ENCODE measurements around the gene USF3. TPM values are rescaled to one million over a fixed set of nuclear protein-coding genes. Genes with fewer than 3 reads are reported as not detected.

The USF3 gene
- total and polyA plus RNA-seq, 3 donors from 2014 or later, result 8.6 to 25.4 (median 22.7) TPM

- intact Hi-C loops (cut with DNase I; ENCODE audit: low total_unique reads), result no loop called here
- Histone ChIP-seq H3K27me3 (no peaks in the 10 kb centered on the region), H3K36me3 (ENCODE audit: low read depth, missing control alignments) (no peaks in the 10 kb centered on the region), H3K4me3 (no peak overlapping the region), H3K9me3 (no peaks in the 10 kb centered on the region), H3K4me1 (peaks cover 11% of the 10 kb centered on the region), H3K27ac (peak overlapping the region in 1 of 2 donors; percentile 65)
- TF ChIP-seq, protein P1, sequence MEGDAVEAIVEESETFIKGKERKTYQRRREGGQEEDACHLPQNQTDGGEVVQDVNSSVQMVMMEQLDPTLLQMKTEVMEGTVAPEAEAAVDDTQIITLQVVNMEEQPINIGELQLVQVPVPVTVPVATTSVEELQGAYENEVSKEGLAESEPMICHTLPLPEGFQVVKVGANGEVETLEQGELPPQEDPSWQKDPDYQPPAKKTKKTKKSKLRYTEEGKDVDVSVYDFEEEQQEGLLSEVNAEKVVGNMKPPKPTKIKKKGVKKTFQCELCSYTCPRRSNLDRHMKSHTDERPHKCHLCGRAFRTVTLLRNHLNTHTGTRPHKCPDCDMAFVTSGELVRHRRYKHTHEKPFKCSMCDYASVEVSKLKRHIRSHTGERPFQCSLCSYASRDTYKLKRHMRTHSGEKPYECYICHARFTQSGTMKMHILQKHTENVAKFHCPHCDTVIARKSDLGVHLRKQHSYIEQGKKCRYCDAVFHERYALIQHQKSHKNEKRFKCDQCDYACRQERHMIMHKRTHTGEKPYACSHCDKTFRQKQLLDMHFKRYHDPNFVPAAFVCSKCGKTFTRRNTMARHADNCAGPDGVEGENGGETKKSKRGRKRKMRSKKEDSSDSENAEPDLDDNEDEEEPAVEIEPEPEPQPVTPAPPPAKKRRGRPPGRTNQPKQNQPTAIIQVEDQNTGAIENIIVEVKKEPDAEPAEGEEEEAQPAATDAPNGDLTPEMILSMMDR (IDR thresholded peaks at IDR 0.05), result no peak
- no peak for TF ChIP-seq POLR2A (IDR thresholded peaks at IDR 0.05)
- DNase-seq, result no peak
- 87 to 98% methylated on average over 3 of the region's 3 CpGs for whole genome bisulfite sequencing, 2 donors
Measured at GRCh38 chr3:113717818-113718217, 21.4 kb upstream of the USF3 start.

GRCh38 chr3:113717308-113717707 is 20.9 kb upstream of the USF3 start:
- 69 to 71% methylated on average over 3 of the region's 3 CpGs for WGBS, 2 donors
- DNase-seq, result no peak
- Histone ChIP-seq H3K9me3 (no peaks in the 10 kb centered on the region), H3K4me3 (no peak overlapping the region), H3K4me1 (peaks cover 11% of the 10 kb centered on the region), H3K27ac (peak overlapping the region; percentile 28 to 65), H3K36me3 (ENCODE audit: low read depth, missing control alignments) (no peaks in the 10 kb centered on the region), H3K27me3 (no peaks in the 10 kb centered on the region)
- TF ChIP-seq, protein P1 (IDR thresholded peaks at IDR 0.05), result no peak
- no peak for TF ChIP-seq POLR2A (IDR thresholded peaks at IDR 0.05)
- intact Hi-C loops (cut with DNase I; ENCODE audit: low total_unique reads), result no loop called here

DNA sequence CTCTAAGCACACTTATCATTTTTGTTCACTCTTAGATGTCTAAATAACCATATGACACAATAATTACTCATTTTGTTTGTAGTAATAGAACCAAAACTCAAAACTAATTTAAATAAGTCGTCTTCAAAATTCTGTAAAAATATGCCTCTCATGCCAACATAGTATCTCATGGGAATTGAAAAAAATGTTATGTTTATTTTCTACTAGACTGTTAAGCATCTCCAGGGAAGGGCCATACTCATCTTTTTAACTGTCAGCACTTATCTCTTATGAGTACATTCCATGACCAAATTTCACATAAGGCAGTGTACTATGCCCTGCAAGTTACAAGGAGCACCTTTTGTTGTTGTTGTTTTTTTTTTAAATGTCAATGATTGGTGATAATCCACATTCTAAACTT is 18.3 kb upstream of the USF3 start:
- Histone ChIP-seq H3K27ac (no peak overlapping the region), H3K36me3 (ENCODE audit: low read depth, missing control alignments) (no peaks in the 10 kb centered on the region), H3K9me3 (no peaks in the 10 kb centered on the region), H3K4me3 (no peak overlapping the region), H3K4me1 (peaks cover 8% of the 10 kb centered on the region), H3K27me3 (no peaks in the 10 kb centered on the region)
- no peak for TF ChIP-seq POLR2A (IDR thresholded peaks at IDR 0.05)
- TF ChIP-seq, protein P1 (IDR thresholded peaks at IDR 0.05), result no peak
- WGBS, 2 donors, result 32 to 54% methylated on average over 1 of the region's 1 CpG
- DNase-seq, result no peak
- intact Hi-C loops (cut with DNase I; ENCODE audit: low total_unique reads), result no loop called here

- no peaks in the 10 kb centered on the region for H3K36me3 ChIP-seq (ENCODE audit: low read depth, missing control alignments)
- no peak overlapping the region for H3K4me3 ChIP-seq
- 50 to 52% methylated on average over 3 of the region's 3 CpGs for WGBS, 2 donors
- peaks cover 8% of the 10 kb centered on the region for H3K4me1 ChIP-seq
- H3K27ac ChIP-seq, result no peak overlapping the region
- TF ChIP-seq, protein P1 (IDR thresholded peaks at IDR 0.05), result no peak
- TF ChIP-seq POLR2A (IDR thresholded peaks at IDR 0.05), result no peak
- DNase-seq, result no peak
- no peaks in the 10 kb centered on the region for H3K27me3 ChIP-seq
- no peaks in the 10 kb centered on the region for H3K9me3 ChIP-seq
- intact Hi-C loops (cut with DNase I; ENCODE audit: low total_unique reads), result no loop called here
Measured at GRCh38 chr3:113712129-113712528, 15.7 kb upstream of the USF3 start.

DNA sequence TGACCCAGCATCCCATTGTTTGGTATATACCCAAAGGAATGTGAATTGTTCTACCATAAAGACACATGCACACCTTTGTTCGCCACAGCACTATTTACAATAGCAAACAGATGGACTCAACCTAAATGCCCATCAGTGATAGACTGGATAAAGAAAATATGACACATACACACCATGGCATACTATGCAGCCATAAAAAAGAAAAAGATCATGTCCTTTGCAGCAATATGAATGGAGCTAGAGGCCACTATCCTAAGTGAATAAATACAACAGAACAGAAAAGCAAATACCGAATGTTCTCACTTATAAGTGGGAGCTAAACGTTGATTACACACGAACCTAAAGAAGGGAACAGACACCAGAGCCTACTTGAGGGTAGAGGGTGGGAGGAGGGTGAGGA is 11.4 kb upstream of the USF3 start:
- H3K27me3 ChIP-seq, result no peaks in the 10 kb centered on the region
- H3K36me3 ChIP-seq (ENCODE audit: low read depth, missing control alignments), result no peaks in the 10 kb centered on the region
- H3K9me3 ChIP-seq, result no peaks in the 10 kb centered on the region
- intact Hi-C loops (cut with DNase I; ENCODE audit: low total_unique reads), result no loop called here
- H3K4me1 ChIP-seq, result no peaks in the 10 kb centered on the region
- TF ChIP-seq, protein P1 (IDR thresholded peaks at IDR 0.05), result no peak
- no peak for TF ChIP-seq POLR2A (IDR thresholded peaks at IDR 0.05)
- no peak overlapping the region for H3K27ac ChIP-seq
- H3K4me3 ChIP-seq, result no peak overlapping the region
- 87 to 91% methylated on average over 4 of the region's 4 CpGs for WGBS, 2 donors
- DNase-seq, result no peak
